ENCODE measurements around the gene POLE2.

POLE2 gene

DNA sequence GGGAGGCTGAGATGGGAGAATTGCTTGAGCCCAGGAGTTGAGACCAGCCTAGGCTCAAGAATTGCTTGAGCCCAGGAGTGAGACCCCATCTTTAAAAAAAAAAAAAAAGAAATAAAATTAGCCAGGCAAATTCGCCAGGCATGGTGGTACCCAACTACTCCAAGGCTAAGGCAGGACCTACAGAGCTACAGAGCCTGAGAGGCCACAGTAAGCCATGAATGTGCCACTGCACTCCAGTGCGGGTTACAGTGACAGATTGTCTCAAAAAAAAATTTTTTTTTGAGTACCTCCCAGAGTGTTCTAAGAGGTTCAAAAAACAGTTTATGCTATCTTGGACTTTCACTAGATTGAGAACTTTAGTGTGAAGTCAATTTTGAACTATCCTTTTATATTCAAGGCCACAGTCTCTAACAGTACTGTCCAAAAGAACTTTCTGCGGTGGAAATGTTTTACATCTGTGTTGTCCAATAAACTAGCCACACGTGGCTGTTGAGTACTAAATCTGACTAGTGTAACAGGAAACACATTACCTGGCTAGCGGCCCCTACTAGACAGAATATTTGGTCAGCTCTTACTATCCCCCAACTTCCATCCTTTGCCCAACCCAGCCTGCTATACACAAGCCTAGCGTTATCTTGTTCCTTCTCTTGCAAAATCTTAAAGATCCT lies 70.0 kb downstream of the POLE2 start:
- H3F3A ChIP-seq (ENCODE audit: low read depth) = peaks cover 12% of the 10 kb centered on the region; the same call in 1 of the 2 replicates
- H3K4me3 ChIP-seq (ENCODE audit: low read length, poor library complexity, severe bottlenecking) = peak overlapping the region; percentile 91
- TF ChIP-seq CTCF (conservative IDR thresholded peaks at IDR 0.05; ENCODE audit: low read length) = no peak
- no peak for TF ChIP-seq EZH2phosphoT487 (IDR thresholded peaks at IDR 0.05; ENCODE audit: borderline replicate concordance)
- peaks cover 22% of the 10 kb centered on the region; the same call in 1 of the 2 replicates for H3K36me3 ChIP-seq (ENCODE audit: insufficient read depth, low read length)
- H3K9me3 ChIP-seq (ENCODE audit: insufficient read depth, low read depth, low read length) = no peaks in the 10 kb centered on the region
- H3K9me2 ChIP-seq (replicated peaks; ENCODE audit: low read depth, low read length) = no peaks in the 10 kb centered on the region
- H3K79me2 ChIP-seq (ENCODE audit: insufficient read depth, low read length) = peaks cover 74% of the 10 kb centered on the region
- H4K20me1 ChIP-seq (ENCODE audit: insufficient read depth, low read length, poor library complexity, severe bottlenecking) = peaks cover 55% of the 10 kb centered on the region
- H3K4me1 ChIP-seq (ENCODE audit: insufficient read depth, low read length, poor library complexity, severe bottlenecking) = peaks cover 31% of the 10 kb centered on the region
- H3K9ac ChIP-seq (ENCODE audit: low read depth, low read length, poor library complexity, severe bottlenecking) = no peak overlapping the region
- H3K4me2 ChIP-seq (ENCODE audit: low read depth, low read length, poor library complexity, severe bottlenecking) = peak overlapping the region; percentile 75
- H2AFZ ChIP-seq (ENCODE audit: low read length) = no peak overlapping the region
- H3K27me3 ChIP-seq (ENCODE audit: insufficient read depth, low read length, poor library complexity, severe bottlenecking) = no peaks in the 10 kb centered on the region

DNA sequence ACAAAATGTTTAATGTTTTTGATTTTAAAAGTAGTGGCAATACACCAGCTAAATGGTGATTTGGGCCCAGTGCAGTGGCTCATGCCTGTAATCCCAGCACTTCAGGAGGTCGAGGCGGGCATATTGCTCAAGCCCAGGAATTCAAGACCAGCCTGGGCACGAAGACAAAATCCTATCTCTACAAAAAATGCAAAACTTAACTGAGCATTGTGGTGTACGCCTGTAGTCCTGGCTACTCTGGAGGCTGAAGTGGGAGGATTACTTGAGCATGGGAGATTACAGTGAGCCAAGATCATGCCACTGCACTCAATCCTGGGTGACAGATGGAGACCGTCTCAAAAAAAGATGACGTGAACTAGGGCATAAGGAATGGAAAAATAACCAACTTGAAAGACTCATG lies 72.2 kb downstream of the POLE2 start:
- no peak for TF ChIP-seq EZH2phosphoT487 (IDR thresholded peaks at IDR 0.05; ENCODE audit: borderline replicate concordance)
- TF ChIP-seq CTCF (conservative IDR thresholded peaks at IDR 0.05; ENCODE audit: low read length) = no peak
- peaks cover 22% of the 10 kb centered on the region; the same call in 1 of the 2 replicates for H3K36me3 ChIP-seq (ENCODE audit: insufficient read depth, low read length)
- peaks cover 72% of the 10 kb centered on the region for H3K79me2 ChIP-seq (ENCODE audit: insufficient read depth, low read length)
- no peaks in the 10 kb centered on the region for H3K27me3 ChIP-seq (ENCODE audit: insufficient read depth, low read length, poor library complexity, severe bottlenecking)
- H3F3A ChIP-seq (ENCODE audit: low read depth) = peaks cover 12% of the 10 kb centered on the region; the same call in 1 of the 2 replicates
- no peak overlapping the region for H2AFZ ChIP-seq (ENCODE audit: low read length)
- no peak overlapping the region for H3K4me3 ChIP-seq (ENCODE audit: low read length, poor library complexity, severe bottlenecking)
- no peaks in the 10 kb centered on the region for H3K9me3 ChIP-seq (ENCODE audit: insufficient read depth, low read depth, low read length)
- peaks cover 43% of the 10 kb centered on the region for H4K20me1 ChIP-seq (ENCODE audit: insufficient read depth, low read length, poor library complexity, severe bottlenecking)
- H3K9ac ChIP-seq (ENCODE audit: low read depth, low read length, poor library complexity, severe bottlenecking) = no peak overlapping the region
- H3K9me2 ChIP-seq (replicated peaks; ENCODE audit: low read depth, low read length) = no peaks in the 10 kb centered on the region
- no peak overlapping the region for H3K4me2 ChIP-seq (ENCODE audit: low read depth, low read length, poor library complexity, severe bottlenecking)
- peaks cover 16% of the 10 kb centered on the region for H3K4me1 ChIP-seq (ENCODE audit: insufficient read depth, low read length, poor library complexity, severe bottlenecking)

DNA sequence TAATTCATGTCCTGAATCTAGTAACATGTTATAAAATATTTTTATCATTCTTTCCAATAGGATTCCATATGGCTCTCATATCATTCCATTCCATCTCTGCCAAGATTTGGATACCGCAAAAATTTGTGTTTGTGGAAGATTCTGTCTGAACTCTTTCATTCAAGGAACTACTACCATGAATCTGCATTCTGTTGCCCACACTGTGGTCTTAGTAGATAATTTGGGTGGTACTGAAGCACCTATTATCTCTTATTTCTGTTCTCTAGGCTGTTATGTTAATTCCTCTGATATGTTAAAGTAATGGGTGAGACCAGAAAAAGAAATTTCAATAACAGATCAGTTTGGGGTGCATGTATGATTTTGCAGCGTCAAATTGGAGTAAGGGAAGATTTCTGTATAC lies 73.8 kb downstream of the POLE2 start:
- Histone ChIP-seq H3K9ac (ENCODE audit: low read depth, low read length, poor library complexity, severe bottlenecking) (no peak overlapping the region), H3K27me3 (ENCODE audit: insufficient read depth, low read length, poor library complexity, severe bottlenecking) (no peaks in the 10 kb centered on the region), H3K4me1 (ENCODE audit: insufficient read depth, low read length, poor library complexity, severe bottlenecking) (peaks cover 16% of the 10 kb centered on the region), H3K9me2 (replicated peaks; ENCODE audit: low read depth, low read length) (no peaks in the 10 kb centered on the region), H3K4me3 (ENCODE audit: low read length, poor library complexity, severe bottlenecking) (no peak overlapping the region), H3K79me2 (ENCODE audit: insufficient read depth, low read length) (peaks cover 75% of the 10 kb centered on the region), H3K36me3 (ENCODE audit: insufficient read depth, low read length) (peaks cover 28% of the 10 kb centered on the region; the same call in 1 of the 2 replicates), H2AFZ (ENCODE audit: low read length) (no peak overlapping the region), H4K20me1 (ENCODE audit: insufficient read depth, low read length, poor library complexity, severe bottlenecking) (peaks cover 32% of the 10 kb centered on the region), H3F3A (ENCODE audit: low read depth) (peaks cover 12% of the 10 kb centered on the region; the same call in 1 of the 2 replicates), H3K9me3 (ENCODE audit: insufficient read depth, low read depth, low read length) (no peaks in the 10 kb centered on the region), H3K4me2 (ENCODE audit: low read depth, low read length, poor library complexity, severe bottlenecking) (no peak overlapping the region)
- TF ChIP-seq CTCF (conservative IDR thresholded peaks at IDR 0.05; ENCODE audit: low read length) = no peak
- TF ChIP-seq EZH2phosphoT487 (IDR thresholded peaks at IDR 0.05; ENCODE audit: borderline replicate concordance) = no peak

All from Loucy (cell line).